Midbrain (tissue), 1 donor: Measurements from ENCODE around the gene SERPINE1.
"Not testable (repeated sequence)": the region's sequence is repeated elsewhere in the genome, so short reads cannot be mapped to it uniquely, and the experiment has no call there.

Experiments used
- DNase-seq: peaks from one replicate; lab custom pipeline; 2025; lab: John Stamatoyannopoulos, UW

The SERPINE1 gene

GRCh38 chr7:101124376-101125056 lies 2.4 kb upstream of the SERPINE1 start:
- no peak for DNase-seq

GRCh38 chr7:101125989-101126650 lies 784 bp upstream of the SERPINE1 start:
- DNase-seq, result peak; percentile 8

DNA sequence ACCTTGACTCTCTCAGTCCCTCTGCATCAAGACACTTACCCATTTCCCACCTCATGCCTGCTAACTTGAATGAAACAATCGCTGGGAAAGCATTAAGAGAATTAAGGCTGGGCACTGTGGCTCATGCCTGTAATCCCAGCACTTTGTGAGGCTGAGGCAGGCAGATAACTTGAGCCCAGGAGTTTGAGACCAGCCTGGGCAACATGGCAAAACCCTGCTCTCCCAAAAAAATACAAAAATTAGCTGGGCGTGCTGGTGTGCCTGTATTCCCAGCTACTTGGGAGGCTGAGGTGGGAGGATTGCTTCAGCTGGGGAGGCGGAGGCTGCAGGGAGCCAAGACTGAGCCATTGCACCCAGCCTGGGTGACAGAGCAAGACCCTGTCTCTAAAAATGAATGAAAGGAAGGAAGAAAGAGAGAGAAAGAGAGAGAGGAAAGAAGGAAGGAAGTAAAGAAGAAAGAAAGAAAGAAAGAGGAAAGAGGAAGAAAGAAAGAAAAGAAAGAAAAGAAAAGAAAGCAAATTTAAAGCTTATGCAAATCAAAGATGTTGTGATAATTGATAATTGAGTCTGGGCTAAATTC lies 646 bp downstream of the SERPINE1 start:
- no peak for DNase-seq

- DNase-seq, result no peak
Measured at GRCh38 chr7:101128040-101128834, 1.3 kb downstream of the SERPINE1 start.

GRCh38 chr7:101129603-101130117 lies 2.8 kb downstream of the SERPINE1 start:
- DNase-seq, result no peak

GRCh38 chr7:101132626-101133600 lies 6.0 kb downstream of the SERPINE1 start:
- not testable (repeated sequence) for DNase-seq

- no peak for DNase-seq
Measured at GRCh38 chr7:101133621-101134398, 6.9 kb downstream of the SERPINE1 start.

GRCh38 chr7:101134399-101134980 lies 7.6 kb downstream of the SERPINE1 start:
- DNase-seq, result no peak

DNA sequence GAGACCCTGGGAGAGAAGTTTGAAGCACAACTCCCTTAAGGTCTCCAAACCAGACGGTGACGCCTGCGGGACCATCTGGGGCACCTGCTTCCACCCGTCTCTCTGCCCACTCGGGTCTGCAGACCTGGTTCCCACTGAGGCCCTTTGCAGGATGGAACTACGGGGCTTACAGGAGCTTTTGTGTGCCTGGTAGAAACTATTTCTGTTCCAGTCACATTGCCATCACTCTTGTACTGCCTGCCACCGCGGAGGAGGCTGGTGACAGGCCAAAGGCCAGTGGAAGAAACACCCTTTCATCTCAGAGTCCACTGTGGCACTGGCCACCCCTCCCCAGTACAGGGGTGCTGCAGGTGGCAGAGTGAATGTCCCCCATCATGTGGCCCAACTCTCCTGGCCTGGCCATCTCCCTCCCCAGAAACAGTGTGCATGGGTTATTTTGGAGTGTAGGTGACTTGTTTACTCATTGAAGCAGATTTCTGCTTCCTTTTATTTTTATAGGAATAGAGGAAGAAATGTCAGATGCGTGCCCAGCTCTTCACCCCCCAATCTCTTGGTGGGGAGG lies 10.8 kb downstream of the SERPINE1 start:
- DNase-seq, result no peak

- peak; percentile 7 for DNase-seq
Measured at GRCh38 chr7:101138213-101138870, 11.4 kb downstream of the SERPINE1 start.

- DNase-seq, result no peak
Measured at GRCh38 chr7:101140339-101140699, 13.4 kb downstream of the SERPINE1 start.

- DNase-seq, result no peak
Measured at GRCh38 chr7:101140746-101141382, 14.0 kb downstream of the SERPINE1 start.

DNA sequence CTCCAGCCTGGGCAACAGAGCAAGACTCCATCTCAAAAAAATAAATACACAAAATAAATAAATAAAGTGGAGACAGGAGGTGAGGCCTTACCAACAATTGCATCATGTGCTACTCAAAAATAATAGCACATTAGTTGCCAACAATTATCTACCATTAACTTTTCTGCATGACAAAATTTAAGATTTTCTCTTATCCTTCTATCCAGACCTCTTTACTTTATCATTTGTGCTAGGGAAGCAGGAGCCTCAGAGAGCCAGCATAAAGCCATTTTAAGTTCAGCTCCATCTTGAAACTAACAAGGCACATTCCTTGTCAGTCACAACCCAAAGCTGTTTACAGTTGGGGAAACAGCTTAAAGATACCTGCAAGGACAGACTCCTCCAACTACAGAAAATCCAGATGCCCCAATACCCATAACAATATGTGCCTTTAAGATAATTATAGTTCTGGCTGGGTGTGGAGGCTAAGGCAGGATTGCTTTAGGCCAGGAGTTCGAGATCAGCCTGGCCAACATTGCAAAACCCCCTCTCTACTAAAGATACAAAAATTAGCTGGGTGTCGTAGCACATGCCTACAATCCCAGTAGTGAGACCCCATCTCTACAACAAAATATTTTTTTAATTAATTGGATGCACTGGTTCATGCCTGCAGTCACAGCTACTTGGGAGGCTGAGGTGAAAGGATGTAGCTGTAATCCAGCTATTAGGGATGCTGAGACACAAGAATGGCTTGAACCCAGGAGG lies 25.2 kb downstream of the SERPINE1 start:
- DNase-seq, result no peak

GRCh38 chr7:101153969-101154692 lies 27.2 kb downstream of the SERPINE1 start, which contains the start of gene AP1S1:
Gene AP1S1 (plus strand): TSS chr7:101154476. CDS start chr7:101154515, 39 bp downstream.
- peak; percentile 92 for DNase-seq

DNA sequence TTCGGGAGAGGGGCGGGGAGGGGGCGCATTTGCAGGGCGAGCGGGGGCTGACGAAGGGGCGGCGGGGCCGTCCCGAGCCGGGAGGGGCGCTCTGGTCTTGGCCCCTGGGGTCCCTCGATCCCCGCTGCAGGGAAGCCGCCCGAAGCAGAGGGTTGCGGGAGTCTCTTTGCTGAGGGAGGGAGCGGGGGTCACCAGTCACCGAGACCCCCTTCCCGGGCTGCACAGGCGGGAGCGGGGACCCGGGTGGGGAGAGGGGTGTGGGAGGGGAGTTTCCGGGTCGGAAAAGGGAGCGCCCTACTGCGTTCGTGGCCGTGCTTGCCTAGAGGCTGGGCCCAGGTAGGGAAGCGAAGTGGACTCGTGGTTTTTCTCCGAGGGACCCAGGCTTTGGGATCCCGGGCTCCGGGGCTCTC lies 27.8 kb downstream of the SERPINE1 start:
- DNase-seq, result no peak

GRCh38 chr7:101155303-101155702 lies 28.4 kb downstream of the SERPINE1 start:
- no peak for DNase-seq

- no peak for DNase-seq
Measured at GRCh38 chr7:101156277-101156676, 29.4 kb downstream of the SERPINE1 start.
